Activated naive CD8-positive, alpha-beta T cell (primary cell): ENCODE results near the gene BEAN1.
"Not testable (repeated sequence)": the region's sequence is repeated elsewhere in the genome, so short reads cannot be mapped to it uniquely, and the experiment has no call there.

Source experiments
- H3K27ac Mint-ChIP-seq: one replicate; pipeline ENCODE4 v1.8.0; 2021; ENCODE audit warnings: mixed read lengths
- H3K27me3 Mint-ChIP-seq: one replicate; pipeline ENCODE4 v1.8.0; 2021; ENCODE audit warnings: mixed read lengths
- H3K36me3 Mint-ChIP-seq: one replicate; pipeline ENCODE4 v1.8.0; 2021; ENCODE audit warnings: mixed read lengths
- H3K4me1 Mint-ChIP-seq: one replicate; pipeline ENCODE4 v1.8.0; 2021; ENCODE audit warnings: low read depth, mixed read lengths
- H3K4me3 Mint-ChIP-seq: one replicate; pipeline ENCODE4 v1.8.0; 2021; ENCODE audit warnings: mild to moderate bottlenecking, mixed read lengths
- H3K9me3 Mint-ChIP-seq: one replicate; pipeline ENCODE4 v1.8.0; 2021; ENCODE audit warnings: low read depth, mixed read lengths

Gene BEAN1

DNA sequence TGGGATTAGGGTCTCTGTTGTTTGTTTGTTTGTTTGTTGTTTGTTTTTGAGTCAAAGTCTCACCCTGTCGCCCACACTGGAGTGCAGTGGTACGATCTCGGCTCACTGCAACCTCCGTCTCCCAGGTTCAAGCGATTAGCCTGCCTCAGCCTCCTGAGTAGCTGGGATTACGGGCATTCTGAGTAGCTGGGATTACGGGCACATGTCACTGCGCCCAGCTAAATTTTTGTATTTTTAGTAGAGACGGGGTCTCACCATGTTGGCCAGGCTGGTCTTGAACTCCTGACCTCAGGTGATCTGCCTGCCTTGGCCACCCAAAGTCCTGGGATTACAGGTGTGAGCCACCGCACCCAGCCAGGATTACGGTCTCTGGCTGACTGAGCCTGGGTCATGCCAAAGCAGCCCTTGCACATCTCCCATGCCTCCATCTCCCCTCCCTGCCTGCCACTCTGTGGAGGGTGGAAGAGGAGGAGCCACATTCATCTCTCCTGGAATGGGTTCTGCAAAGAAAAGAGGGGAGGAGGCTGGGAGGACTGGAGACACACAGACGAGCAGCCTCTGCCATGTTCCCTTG is 59.2 kb downstream of the BEAN1 start:
- H3K27ac Mint-ChIP-seq = no peak overlapping the region

GRCh38 chr16:66486773-66487579 is 59.9 kb downstream of the BEAN1 start:
- H3K27ac Mint-ChIP-seq = no peak overlapping the region
- H3K4me3 Mint-ChIP-seq = no peak overlapping the region
- no peaks in the 10 kb centered on the region for H3K27me3 Mint-ChIP-seq
- H3K4me1 Mint-ChIP-seq = peaks cover 11% of the 10 kb centered on the region
- no peaks in the 10 kb centered on the region for H3K9me3 Mint-ChIP-seq
- no peaks in the 10 kb centered on the region for H3K36me3 Mint-ChIP-seq

More for the DNA sequence above, 59.2 kb downstream of the BEAN1 start:
- no peaks in the 10 kb centered on the region for H3K36me3 Mint-ChIP-seq
- H3K4me1 Mint-ChIP-seq = peaks cover 11% of the 10 kb centered on the region
- no peaks in the 10 kb centered on the region for H3K27me3 Mint-ChIP-seq
- no peak overlapping the region for H3K4me3 Mint-ChIP-seq
- no peaks in the 10 kb centered on the region for H3K9me3 Mint-ChIP-seq

GRCh38 chr16:66487580-66488275 is 60.6 kb downstream of the BEAN1 start:
- H3K4me3 Mint-ChIP-seq = no peak overlapping the region
- no peaks in the 10 kb centered on the region for H3K9me3 Mint-ChIP-seq
- no peaks in the 10 kb centered on the region for H3K27me3 Mint-ChIP-seq
- H3K27ac Mint-ChIP-seq = no peak overlapping the region
- H3K4me1 Mint-ChIP-seq = peaks cover 11% of the 10 kb centered on the region
- no peaks in the 10 kb centered on the region for H3K36me3 Mint-ChIP-seq

- Mint-ChIP-seq H3K36me3 (no peaks in the 10 kb centered on the region), H3K4me1 (peaks cover 4% of the 10 kb centered on the region), H3K9me3 (no peaks in the 10 kb centered on the region), H3K27me3 (no peaks in the 10 kb centered on the region), H3K27ac (no peak overlapping the region), H3K4me3 (no peak overlapping the region)
Measured at GRCh38 chr16:66488505-66488904, 61.4 kb downstream of the BEAN1 start.

GRCh38 chr16:66489385-66489784 is 62.3 kb downstream of the BEAN1 start:
- no peak overlapping the region for H3K4me3 Mint-ChIP-seq
- H3K27me3 Mint-ChIP-seq = no peaks in the 10 kb centered on the region
- H3K27ac Mint-ChIP-seq = no peak overlapping the region
- no peaks in the 10 kb centered on the region for H3K9me3 Mint-ChIP-seq
- no peaks in the 10 kb centered on the region for H3K36me3 Mint-ChIP-seq
- no peaks in the 10 kb centered on the region for H3K4me1 Mint-ChIP-seq

- no peak overlapping the region for H3K27ac Mint-ChIP-seq
- no peaks in the 10 kb centered on the region for H3K4me1 Mint-ChIP-seq
- H3K4me3 Mint-ChIP-seq = no peak overlapping the region
- no peaks in the 10 kb centered on the region for H3K27me3 Mint-ChIP-seq
- no peaks in the 10 kb centered on the region for H3K36me3 Mint-ChIP-seq
- no peaks in the 10 kb centered on the region for H3K9me3 Mint-ChIP-seq
Measured at GRCh38 chr16:66489818-66490217, 62.7 kb downstream of the BEAN1 start.

GRCh38 chr16:66490774-66491715 is 64.0 kb downstream of the BEAN1 start:
- Mint-ChIP-seq H3K27me3 (no peaks in the 10 kb centered on the region), H3K4me3 (no peak overlapping the region), H3K27ac (no peak overlapping the region), H3K9me3 (no peaks in the 10 kb centered on the region), H3K4me1 (no peaks in the 10 kb centered on the region), H3K36me3 (no peaks in the 10 kb centered on the region)

- Mint-ChIP-seq H3K4me1 (no peaks in the 10 kb centered on the region), H3K36me3 (no peaks in the 10 kb centered on the region), H3K4me3 (no peak overlapping the region), H3K27me3 (no peaks in the 10 kb centered on the region), H3K27ac (no peak overlapping the region), H3K9me3 (no peaks in the 10 kb centered on the region)
Measured at GRCh38 chr16:66491716-66492064, 64.6 kb downstream of the BEAN1 start.

GRCh38 chr16:66493490-66494401 is 66.7 kb downstream of the BEAN1 start:
- Mint-ChIP-seq H3K36me3 (peaks cover 2% of the 10 kb centered on the region), H3K4me1 (no peaks in the 10 kb centered on the region), H3K27ac (no peak overlapping the region), H3K27me3 (no peaks in the 10 kb centered on the region), H3K4me3 (no peak overlapping the region), H3K9me3 (no peaks in the 10 kb centered on the region)

- H3K4me3 Mint-ChIP-seq = no peak overlapping the region
- H3K36me3 Mint-ChIP-seq = peaks cover 2% of the 10 kb centered on the region
- no peak overlapping the region for H3K27ac Mint-ChIP-seq
Measured at GRCh38 chr16:66494916-66495315, 67.8 kb downstream of the BEAN1 start.

DNA sequence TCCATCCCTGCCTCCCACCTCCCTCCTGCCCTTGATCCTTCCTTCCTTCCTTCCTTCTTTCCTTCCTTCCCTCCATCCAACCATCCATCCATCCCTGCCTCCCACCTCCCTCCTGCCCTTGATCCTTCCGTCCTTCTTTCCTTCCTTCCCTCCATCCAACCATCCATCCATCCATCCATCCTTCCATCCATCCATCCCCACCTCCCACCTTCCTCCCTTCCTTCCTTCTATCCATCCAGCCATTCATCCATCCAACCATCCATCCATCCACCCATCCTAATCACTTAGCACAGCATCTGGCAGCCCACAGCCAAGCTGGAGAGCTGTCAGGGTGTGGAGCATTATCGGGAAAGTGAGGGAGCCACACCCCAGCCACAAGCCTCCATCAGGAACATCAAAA is 68.3 kb downstream of the BEAN1 start:
- no peaks in the 10 kb centered on the region for H3K9me3 Mint-ChIP-seq
- H3K4me1 Mint-ChIP-seq = no peaks in the 10 kb centered on the region
- peaks cover 2% of the 10 kb centered on the region for H3K36me3 Mint-ChIP-seq
- H3K27ac Mint-ChIP-seq = no peak overlapping the region
- no peak overlapping the region for H3K4me3 Mint-ChIP-seq
- no peaks in the 10 kb centered on the region for H3K27me3 Mint-ChIP-seq

More at GRCh38 chr16:66494916-66495315, 67.8 kb downstream of the BEAN1 start:
- no peaks in the 10 kb centered on the region for H3K4me1 Mint-ChIP-seq
- H3K27me3 Mint-ChIP-seq = no peaks in the 10 kb centered on the region
- no peaks in the 10 kb centered on the region for H3K9me3 Mint-ChIP-seq

DNA sequence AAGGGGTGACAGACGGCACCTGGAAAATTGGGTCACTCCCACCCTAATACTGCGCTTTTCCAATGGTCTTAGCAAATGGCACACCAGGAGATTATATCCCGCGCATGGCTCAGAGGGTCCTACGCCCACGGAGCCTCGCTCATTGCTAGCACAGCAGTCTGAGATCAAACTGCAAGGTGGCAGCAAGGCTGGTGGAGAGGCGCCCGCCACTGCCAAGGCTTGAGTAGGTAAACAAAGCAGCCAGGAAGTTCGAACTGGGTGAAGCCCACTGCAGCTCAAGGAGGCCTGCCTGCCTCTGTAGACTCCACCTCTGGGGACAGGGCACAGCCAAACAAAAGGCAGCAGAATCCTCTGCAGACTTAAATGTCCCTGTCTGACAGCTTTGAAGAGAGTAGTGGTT is 69.1 kb downstream of the BEAN1 start:
- H3K27me3 Mint-ChIP-seq, H3K36me3 Mint-ChIP-seq, H3K4me1 Mint-ChIP-seq, H3K9me3 Mint-ChIP-seq, H3K4me3 Mint-ChIP-seq, H3K27ac Mint-ChIP-seq: not testable (repeated sequence)

GRCh38 chr16:66497921-66498320 is 70.8 kb downstream of the BEAN1 start:
- not testable (repeated sequence) for H3K4me3 Mint-ChIP-seq, H3K9me3 Mint-ChIP-seq, H3K36me3 Mint-ChIP-seq, H3K4me1 Mint-ChIP-seq, H3K27ac Mint-ChIP-seq, H3K27me3 Mint-ChIP-seq

GRCh38 chr16:66501563-66501962 is 74.5 kb downstream of the BEAN1 start:
- H3K4me1 Mint-ChIP-seq = not testable (repeated sequence)

More at GRCh38 chr16:66501563-66501962, 74.5 kb downstream of the BEAN1 start:
- H3K27ac Mint-ChIP-seq, H3K9me3 Mint-ChIP-seq, H3K36me3 Mint-ChIP-seq, H3K4me3 Mint-ChIP-seq, H3K27me3 Mint-ChIP-seq: not testable (repeated sequence)
